GM18505 (cell line): ENCODE data around the gene NIPA2.

ENCODE experiments used
- ATAC-seq: cut with Tn5 transposase; IDR thresholded peaks from one replicate; pipeline ENCODE4 v1.9.1; 2021; ENCODE audit not compliant: unreplicated experiment
- POLR2A ChIP-seq: IDR thresholded peaks from 4 replicates; pipeline ENCODE4 v1.6.1; 2011; ENCODE audit warnings: borderline replicate concordance; ENCODE audit not compliant: insufficient read depth, insufficient read length; ENCODE audit errors: extremely low read depth

NIPA2 gene

GRCh38 chr15:22891426-22892210 lies 53.2 kb downstream of the NIPA2 start:
- no peak for ATAC-seq
- no peak for TF ChIP-seq POLR2A

GRCh38 chr15:22892333-22892732 lies 53.9 kb downstream of the NIPA2 start:
- no peak for TF ChIP-seq POLR2A
- ATAC-seq, result no peak

GRCh38 chr15:22893081-22893480 lies 54.6 kb downstream of the NIPA2 start:
- ATAC-seq, result no peak

GRCh38 chr15:22893881-22894280 lies 55.4 kb downstream of the NIPA2 start:
- ATAC-seq, result no peak
- no peak for TF ChIP-seq POLR2A

More at GRCh38 chr15:22893081-22893480, 54.6 kb downstream of the NIPA2 start:
- TF ChIP-seq POLR2A, result no peak

GRCh38 chr15:22895465-22896190 lies 57.2 kb downstream of the NIPA2 start:
- no peak for TF ChIP-seq POLR2A
- peak; percentile 84 for ATAC-seq

GRCh38 chr15:22902046-22902445 lies 63.6 kb downstream of the NIPA2 start:
- no peak for ATAC-seq
- TF ChIP-seq POLR2A, result no peak

DNA sequence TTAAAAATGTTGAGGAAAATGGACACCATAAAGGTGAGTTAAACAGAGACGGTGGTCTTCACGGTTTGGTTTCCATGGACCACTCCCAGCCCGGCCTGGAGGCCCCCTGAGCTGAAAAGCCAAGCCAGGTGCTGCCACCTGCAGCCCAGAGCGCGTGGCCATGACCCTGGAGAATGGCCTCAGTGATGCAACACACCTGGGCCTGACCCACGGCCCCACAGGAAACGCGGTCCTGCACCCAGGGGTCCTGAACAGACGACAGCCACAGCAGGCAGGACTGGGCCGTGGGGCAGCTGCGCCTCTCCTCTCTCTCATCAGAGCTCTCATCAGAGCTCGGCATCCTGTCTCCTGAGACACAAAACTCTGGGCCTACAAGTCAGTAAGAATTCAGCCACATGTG lies 64.1 kb downstream of the NIPA2 start:
- ATAC-seq, result no peak

DNA sequence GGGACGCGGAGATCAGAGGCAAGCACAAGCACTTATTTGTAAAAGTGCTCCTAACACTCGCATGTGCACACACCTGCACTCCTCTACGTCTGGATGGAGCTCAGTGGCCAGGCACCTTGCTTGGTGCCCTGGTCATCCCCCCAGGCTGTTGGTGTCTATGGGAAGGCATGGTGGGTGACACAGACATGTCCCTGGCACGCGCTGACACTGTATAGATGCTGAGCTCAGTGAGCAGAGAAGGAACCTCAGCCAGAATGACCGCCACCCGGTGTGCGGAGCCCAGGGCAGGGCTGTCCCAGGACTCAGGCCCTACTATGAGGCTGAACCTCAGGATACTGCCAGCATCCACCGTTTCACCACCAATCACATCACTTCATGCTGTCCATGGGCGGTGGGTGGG lies 64.5 kb downstream of the NIPA2 start:
- ATAC-seq, result no peak
- no peak for TF ChIP-seq POLR2A

More for the DNA sequence above, 64.1 kb downstream of the NIPA2 start:
- no peak for TF ChIP-seq POLR2A

DNA sequence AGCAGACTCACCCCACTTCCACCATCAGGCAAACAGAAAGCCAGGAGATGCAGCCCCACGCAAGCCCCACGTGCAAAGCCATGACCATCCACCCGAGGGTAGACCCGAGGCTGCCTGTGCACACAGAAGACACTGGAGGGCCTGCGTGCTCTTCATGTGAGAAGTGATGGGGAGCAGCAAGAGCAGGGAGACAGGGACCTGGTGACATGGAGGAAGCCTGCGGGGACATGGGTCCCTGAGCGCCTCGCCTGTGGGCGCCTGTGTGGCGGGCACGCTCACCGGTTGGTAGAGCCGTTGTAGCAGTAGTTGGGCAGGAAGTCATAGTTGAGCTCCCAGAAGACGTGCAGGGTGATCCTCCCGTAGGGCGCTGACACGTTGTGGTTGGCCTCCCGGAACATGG lies 65.0 kb downstream of the NIPA2 start:
- TF ChIP-seq POLR2A, result no peak
- ATAC-seq, result no peak

DNA sequence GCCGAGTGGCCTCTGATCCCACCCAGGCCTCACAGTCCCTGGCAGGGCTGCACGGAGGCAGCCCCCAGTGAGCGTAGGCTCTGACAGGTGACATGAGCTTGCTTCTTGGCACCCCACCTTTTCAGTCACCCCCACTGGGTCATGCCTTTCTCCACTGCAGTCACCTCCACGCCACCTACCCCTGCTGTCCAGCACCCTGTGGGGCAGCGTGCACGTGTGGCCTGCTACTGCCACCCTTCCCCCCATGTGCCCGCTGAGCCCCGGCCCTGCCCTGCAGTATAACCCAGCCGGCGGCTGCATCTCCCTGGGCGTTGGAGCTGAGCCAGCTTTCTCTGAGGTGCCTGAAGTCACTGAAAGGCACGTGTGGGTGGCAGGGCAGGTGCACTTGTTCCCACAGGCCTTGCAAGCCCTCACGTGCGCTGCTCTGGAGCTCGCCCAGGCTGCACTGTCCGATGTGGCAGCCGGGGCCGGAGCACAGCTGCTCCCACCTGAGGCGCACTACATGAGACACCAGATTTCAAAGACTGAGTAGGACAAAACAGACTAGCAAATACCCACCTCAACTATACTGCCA lies 65.6 kb downstream of the NIPA2 start:
- ATAC-seq, result no peak

DNA sequence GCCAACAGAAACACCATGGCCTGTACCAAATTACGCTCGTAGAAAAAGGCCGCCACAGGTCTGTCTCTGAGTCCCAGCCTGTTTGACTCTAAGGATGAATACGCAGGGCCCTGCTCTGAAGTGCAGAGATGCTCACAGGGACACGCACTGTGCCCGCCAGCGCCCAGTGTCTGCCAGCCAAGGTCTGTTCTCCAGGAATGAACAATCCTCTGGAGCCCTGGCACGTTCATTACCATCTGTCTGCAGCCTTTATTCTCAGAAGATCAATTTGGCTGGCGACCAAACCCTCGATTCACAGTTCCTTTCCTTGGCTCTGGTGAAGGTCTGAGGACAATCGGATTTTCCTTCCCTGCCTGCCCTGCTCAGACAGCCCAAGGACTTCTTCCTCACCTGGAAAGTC lies 66.3 kb downstream of the NIPA2 start:
- no peak for ATAC-seq
- TF ChIP-seq POLR2A, result no peak

More for the DNA sequence above, 65.6 kb downstream of the NIPA2 start:
- no peak for TF ChIP-seq POLR2A

GRCh38 chr15:22907161-22907950 lies 68.9 kb downstream of the NIPA2 start:
- TF ChIP-seq POLR2A, result no peak
- ATAC-seq, result no peak

DNA sequence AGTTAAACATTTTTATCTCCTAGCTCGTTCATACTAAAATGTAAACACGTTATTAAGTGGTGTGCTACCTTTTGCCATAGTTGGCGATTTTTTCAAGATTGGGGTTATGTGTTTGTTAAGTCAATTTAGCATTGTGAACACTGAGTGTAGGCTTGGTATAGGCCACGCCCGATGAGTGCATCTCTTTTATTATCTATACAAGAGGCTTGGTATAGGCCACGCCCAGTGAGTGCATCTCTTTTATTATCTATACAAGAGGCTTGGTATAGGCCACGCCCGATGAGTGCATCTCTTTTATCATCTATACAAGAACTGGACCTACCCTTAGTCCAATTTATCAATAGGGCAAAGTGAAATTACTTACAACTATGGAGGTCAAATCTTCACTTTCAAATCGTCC lies 70.4 kb downstream of the NIPA2 start:
- TF ChIP-seq POLR2A, result no peak
- ATAC-seq, result no peak
